ENCODE measurements around the gene HIRIP3. TPM values are rescaled to one million over a fixed set of nuclear protein-coding genes. Genes with fewer than 3 reads are reported as not detected.
A peak's percentile ranks its signal among the peaks of the same experiment; 100 is the strongest.

Gene HIRIP3
- total RNA-seq, 1 donor from 2014 or later = 12.7 TPM

DNA sequence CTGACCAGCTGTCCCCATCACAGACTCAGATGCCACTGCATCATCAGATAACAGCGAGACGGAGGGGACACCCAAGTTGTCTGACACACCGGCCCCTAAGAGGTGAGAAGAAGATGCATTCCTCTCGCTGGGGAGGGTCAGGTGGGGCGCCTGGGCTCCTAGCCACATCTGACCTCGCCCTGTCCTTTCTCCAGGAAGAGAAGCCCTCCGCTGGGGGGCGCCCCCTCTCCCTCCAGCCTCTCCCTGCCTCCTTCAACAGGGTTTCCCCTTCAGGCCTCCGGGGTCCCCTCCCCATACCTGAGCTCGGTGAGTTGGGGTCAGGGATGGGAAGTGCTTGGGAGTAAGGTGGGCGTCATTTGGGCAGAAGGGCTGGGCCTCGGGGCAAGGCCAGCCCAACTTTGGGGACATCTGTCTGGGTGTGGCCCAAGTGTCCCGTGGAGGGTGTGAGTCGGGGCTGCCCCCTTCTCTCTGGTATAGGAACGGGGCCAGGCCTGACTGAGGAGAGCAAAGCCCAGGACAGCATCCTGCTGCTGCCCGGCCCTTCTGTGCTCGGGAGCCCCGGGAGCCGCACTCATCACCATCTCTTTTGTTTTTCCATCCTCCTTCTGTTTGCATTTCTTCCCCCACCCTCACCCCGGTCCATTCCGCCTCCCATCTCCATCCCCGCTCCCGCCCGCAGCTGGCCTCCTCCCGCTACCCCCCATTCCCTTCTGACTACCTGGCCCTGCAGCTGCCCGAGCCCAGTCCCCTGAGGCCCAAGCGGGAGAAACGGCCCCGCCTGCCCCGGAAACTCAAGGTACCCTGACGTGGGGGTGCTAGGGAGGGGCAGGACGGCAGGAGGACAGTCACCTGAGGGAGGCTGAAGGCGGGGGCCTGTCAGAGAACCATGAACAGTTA is 5.6 kb upstream of the HIRIP3 start:
- DNase-seq (ENCODE audit: low read depth) = no peak

DNA sequence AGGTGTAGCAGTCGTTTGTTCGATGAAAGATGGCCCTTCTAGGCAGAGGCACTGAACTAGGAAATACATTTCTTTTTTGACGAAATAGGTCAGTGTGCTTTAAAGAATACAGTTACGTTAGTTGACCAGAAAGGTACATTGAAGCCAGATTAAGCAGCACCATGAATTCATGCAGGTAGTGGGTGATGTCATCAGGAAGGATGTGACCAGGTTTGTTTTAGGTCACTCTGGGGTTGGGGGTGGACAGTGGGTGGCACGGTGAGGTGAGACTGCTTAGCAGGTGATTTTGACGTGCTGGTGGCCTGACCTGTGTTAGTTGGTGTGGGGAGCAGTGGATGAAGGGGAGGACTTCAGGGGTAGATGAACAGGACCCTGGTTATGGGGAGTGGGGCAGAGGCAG is 4.2 kb upstream of the HIRIP3 start:
- no peak for DNase-seq (ENCODE audit: low read depth)

DNA sequence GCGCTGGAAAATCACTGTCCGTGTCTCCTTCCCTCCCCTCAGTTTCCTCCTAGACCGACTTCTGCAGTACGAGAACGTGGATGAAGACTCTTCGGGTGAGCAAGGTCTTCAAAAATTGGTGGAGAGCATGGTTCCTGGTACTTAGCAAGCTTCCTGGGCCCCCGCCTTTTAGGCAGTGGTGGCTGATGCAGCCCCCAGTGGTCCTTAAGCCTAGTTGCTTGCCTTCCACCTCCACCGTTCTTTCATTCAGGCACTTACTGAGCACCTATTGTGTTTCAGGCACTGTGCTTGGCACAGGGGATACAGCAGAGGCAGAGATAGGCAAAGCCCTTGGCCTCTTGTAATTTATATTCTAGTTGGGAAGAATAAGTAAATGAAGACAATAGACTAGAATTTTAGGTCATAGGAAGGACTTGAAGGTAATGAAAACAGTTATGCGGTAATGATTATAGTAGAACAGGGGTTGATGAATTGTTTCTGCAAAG is 1.4 kb upstream of the HIRIP3 start:
- no peak for DNase-seq (ENCODE audit: low read depth)

DNA sequence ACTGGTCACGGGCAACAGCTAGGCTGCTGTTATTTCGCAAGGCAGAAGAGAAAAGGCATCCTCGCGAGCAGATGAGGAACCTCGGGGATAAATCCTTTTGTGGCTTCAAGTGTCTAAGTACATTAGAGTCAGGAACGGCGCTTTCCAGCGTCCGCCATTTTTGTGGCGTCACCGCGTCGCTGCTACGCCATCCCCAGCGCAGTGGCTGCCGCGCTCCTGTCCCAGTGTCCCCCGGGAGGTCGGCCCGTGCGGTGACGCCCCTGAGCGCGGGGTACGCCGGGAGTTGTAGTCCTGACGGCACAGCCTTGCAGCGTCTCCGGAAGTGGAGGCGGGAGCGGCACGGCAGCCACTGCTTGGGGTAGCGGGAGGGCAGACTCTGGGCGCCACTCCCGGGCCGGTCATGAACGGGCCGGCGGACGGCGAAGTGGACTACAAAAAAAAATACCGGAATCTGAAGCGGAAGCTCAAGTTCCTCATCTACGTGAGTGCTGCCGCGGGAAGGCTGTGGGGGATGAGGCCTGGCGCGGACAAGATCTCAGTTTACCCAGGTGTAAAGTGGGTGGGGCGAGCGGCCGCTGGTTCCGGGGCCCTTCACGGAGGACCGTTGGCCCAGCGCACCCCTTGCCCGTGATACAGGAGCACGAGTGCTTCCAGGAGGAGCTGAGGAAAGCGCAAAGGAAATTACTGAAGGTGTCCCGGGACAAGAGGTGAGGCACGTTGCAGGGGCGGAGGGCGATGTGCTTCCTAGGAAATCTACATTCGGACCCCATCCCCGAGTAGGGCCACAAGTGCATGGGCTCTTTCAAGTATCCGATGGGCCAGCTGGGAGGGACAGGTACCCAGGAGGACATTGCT is 721 bp upstream of the HIRIP3 start, which contains the start of gene INO80E:
Gene INO80E, plus strand, starts transcription at position 331 of the 855 bp plus-strand sequence. Its CDS starts 70 bp downstream, at position 401.
- DNase-seq (ENCODE audit: low read depth) = peak; percentile 97

DNA sequence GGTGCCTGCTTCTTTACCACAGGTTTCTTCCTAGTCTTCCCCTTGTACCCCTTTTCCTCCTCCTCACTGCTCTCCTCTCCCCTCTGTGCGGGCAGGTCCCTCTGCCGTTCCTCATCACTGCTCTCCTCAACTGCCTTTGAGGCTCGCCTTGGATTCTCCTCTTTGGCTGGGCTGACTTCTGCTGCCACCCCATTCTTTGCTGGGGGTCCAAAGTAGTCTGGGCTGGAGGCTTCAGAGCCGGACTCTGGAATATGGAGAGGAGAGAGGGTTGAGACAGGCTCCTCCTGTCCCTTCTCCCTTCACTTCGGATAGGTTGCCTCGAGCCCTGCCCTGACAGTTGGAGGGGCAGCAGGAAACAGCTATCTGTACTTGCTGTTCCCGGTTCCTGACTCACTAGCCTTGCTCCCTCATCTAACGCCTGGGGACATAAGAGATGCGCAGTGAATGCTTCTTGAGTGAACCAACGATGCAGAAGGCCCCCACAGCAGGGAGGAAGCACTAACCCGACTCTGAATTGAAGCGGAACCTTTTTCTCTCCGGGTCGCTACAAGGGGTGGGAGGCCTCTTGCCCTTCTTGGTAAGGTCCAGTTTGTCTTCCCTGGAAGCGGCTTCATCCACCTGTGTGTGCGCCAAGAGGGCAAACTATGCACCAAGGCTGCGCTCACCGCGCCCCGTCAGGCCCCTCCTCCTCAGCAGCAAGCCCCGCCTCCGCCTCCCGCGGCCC is 655 bp downstream of the HIRIP3 start:
- no peak for DNase-seq (ENCODE audit: low read depth)

DNA sequence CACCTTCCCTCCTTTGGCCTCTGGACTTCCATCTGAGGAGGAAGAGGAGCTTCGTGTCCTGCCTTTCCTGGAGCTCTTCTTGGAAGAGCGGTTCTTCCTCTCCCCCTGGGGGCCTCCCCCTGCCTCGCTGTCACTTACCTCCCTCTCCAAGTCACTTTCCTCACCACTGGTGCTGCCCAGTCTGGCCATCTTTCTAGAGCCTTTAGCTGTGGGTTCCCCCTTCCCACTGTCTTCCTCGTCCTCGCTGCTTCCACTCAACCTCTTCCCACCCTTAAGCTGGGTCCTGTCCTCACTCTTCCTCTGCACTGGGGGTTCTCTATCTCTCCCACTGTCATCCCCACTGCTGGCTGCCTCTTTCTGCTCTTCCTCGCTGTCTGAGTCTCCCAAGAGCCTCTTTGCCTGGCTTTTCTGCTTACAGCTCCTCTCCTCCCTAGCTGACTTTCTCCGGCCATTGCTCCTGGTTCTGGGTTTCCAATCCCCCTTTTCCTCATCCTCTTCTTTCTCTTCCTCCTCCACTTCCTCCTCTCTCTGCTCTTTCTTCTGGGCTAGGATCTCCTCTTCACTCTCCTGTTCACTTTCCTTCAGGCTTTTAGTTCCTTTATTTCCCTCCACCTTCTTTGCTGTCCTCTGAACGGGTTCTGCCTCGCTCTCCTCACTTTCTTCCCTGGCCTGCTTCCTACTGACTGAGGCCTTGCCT is 1.4 kb downstream of the HIRIP3 start:
- no peak for DNase-seq (ENCODE audit: low read depth)

DNA sequence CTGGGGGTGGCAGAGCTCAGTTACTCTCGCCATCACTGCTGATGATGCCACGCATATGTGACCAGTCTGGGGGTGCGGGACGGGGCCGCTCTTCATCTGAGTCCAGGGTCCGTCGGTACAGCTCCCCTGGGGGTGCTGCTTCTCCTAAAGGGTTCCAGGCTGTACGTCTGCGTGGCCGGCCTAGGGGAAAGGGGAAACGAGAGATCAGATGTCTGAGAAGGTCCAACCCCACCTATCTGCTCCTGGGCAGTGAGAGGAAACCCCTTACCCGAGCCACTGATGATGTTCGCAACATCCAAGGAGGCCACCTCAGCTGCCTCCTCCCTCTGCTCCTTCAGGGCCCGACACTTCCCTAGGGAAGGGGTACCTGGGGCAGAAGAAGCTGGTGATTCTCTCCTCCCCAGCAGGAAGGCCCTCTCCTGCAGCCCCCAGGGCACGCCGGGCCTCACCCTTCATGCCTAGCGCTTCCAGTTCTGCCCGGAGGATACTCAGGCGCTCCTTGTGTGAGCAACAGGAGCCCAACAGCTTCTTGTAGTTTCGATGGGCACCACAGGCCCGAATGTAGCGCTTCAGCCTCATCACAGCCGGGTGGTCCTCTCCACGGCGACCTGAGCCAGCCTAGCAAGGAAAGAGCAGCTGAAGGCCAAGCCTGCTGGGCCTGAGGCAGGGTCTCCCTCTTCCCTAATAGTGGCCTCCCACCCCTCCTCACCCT is 2.1 kb downstream of the HIRIP3 start:
- DNase-seq (ENCODE audit: low read depth) = no peak

DNA sequence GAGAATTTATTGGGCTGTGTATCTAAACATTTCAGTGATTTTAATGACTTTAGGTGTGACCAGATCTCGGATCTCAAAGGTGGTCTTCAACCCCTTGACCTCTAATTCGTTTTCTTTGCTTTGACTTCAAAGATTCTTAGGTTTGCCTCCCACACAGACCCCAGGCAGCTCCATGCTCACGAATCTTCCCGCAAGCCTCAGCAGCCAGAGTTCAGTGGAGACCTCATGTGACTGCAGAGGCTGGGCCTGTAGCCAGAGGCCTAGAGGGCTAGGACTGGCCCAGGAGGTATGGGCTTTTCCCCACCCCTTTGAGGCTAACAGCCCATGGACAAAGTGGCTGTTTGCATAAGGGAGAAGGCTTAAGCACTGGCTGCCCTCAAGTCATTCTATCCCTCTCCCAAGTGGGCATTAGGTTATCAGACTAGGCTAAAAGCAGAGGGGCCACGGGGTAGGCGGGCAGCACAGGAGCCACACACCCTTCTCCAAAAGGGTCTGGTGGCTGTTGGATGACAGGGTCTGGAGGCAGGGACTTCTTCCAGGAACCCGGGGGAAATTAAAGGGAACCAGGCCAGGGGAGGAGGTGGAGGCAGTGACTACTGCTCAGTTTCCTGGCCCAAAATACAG is 3.0 kb downstream of the HIRIP3 start:
- DNase-seq (ENCODE audit: low read depth) = no peak

DNA sequence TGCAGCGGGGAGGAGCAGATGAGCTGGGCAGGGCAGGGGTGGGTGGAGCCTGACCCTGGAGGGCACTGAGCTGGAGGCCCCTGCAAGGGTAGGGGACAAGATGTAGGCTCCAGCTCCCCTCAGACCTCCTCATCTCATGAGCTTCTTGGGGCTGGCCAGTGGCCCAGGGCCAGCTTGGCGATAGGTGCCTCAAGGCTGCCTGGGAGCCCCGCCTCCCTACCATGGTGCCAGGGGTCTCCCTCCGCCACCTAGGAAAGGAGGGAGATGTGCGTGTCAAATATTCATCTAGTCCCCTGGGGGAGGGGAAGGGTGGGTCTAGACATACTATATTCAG is 3.9 kb downstream of the HIRIP3 start:
- DNase-seq (ENCODE audit: low read depth) = no peak

DNA sequence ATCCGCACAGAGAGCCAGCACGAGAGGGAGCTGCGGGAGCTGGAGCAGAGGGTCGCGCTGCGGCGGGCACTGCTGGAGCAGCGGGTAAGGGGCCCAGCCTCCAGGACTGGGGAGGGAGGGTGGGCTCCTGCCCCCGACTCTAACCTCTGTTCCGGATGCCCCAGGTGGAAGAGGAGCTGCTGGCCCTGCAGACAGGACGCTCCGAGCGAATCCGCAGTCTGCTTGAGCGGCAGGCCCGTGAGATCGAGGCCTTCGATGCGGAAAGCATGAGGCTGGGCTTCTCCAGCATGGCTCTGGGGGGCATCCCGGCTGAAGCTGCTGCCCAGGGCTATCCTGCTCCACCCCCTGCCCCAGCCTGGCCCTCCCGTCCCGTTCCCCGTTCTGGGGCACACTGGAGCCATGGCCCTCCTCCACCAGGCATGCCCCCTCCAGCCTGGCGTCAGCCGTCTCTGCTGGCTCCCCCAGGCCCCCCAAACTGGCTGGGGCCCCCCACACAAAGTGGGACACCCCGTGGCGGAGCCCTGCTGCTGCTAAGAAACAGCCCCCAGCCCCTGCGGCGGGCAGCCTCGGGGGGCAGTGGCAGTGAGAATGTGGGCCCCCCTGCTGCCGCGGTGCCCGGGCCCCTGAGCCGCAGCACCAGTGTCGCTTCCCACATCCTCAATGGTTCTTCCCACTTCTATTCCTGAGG is 4.4 kb downstream of the HIRIP3 start:
- no peak for DNase-seq (ENCODE audit: low read depth)

DNA sequence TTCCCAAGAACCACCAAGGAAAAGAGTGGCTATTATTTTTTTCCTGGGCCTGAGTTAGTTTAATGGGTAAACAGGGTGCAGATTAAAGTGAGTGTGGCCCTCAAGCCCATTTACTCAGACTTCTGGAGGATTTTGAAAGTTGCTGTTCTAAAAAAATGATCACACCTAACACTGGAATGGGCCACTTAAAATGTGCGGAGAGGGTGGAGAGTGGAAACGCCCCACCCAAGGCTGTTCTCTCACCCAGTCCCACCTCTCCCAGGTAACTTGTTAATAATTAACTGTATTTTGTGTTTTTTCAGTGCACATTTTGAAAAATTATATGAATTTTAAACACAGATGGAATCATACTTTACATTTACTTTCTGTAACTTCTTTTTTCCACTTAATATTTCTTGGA is 5.4 kb downstream of the HIRIP3 start:
- no peak for DNase-seq (ENCODE audit: low read depth)

DNA sequence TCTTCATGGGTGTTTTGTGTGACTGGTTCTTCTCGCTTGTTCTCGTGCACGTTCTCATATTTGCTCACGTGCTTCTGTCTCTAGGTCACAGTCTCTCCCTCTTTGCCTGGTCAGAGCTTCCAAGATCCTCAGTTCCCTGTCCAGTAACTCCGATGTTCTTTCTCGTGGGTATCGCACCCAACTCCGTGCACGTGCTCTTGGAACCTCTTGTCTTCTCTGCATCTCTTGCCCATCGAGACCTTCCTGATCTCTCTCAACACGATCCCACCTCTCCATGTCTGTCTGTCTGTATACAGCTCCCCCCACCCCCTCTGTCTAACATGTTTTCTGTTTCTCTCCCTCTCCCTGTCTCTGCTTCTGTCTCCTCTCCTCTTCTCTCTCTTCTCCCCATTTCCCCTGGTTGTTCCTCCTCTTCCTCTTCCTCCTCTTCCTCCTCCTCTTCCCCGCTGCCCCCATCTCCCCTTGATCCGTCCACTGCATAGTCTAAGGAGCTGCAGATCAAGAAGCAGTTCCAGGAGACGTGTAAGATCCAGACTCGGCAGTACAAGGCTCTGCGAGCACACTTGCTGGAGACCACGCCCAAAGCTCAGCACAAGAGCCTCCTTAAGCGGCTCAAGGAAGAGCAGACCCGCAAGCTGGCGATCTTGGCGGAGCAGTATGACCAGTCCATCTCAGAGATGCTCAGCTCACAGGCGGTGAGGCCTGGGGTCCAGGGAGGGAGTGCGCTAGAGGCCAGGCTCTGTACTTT is 6.1 kb downstream of the HIRIP3 start:
- no peak for DNase-seq (ENCODE audit: low read depth)

DNA sequence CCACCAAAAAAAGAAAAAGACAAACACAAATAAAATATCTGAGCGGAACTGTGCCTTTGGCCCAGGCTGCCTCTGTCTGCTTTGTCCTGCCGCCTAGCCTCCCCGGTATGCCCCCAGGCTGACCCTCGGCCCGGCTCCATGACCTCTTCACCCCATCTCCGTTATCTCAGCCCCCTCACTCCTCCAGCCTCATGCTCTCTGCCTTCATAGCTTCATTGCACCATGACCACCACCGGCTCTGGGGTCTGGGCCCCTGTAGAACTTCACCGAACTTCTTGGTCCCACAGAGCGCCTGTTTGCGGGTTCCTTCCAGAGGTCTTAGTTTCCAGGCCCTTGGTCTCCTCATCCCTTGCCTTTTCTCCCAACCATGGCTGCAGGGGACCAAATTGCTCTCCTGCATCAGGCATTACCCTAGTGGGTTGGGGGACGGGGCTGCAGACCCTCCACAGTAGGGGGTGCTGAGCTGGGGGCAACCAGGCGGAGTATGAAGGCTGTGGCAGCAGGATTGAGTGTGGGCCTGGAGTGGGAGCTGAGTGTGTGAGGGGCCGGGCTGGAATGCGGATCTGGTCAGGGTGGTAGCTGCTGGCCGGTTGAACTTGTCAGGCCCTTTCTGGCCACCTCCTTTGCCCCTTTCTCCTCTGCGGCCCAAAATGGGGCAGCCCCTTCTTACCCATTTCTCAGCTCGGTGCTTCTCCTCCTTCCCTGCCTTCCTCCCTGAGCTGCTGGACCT is 6.9 kb downstream of the HIRIP3 start:
- no peak for DNase-seq (ENCODE audit: low read depth)

DNA sequence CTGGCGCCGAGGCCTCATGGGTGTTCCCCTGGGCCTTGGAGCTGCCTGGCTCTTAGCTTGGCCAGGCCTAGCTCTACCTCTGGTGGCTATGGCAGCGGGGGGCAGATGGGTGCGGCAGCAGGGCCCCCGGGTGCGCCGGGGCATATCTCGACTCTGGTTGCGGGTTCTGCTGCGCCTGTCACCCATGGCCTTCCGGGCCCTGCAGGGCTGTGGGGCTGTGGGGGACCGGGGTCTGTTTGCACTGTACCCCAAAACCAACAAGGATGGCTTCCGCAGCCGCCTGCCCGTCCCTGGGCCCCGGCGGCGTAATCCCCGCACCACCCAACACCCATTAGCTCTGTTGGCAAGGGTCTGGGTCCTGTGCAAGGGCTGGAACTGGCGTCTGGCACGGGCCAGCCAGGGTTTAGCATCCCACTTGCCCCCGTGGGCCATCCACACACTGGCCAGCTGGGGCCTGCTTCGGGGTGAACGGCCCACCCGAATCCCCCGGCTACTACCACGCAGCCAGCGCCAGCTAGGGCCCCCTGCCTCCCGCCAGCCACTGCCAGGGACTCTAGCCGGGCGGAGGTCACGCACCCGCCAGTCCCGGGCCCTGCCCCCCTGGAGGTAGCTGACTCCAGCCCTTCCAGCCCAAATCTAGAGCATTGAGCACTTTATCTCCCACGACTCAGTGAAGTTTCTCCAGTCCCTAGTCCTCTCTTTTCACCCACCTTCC is 7.9 kb downstream of the HIRIP3 start:
- DNase-seq (ENCODE audit: low read depth) = no peak

DNA sequence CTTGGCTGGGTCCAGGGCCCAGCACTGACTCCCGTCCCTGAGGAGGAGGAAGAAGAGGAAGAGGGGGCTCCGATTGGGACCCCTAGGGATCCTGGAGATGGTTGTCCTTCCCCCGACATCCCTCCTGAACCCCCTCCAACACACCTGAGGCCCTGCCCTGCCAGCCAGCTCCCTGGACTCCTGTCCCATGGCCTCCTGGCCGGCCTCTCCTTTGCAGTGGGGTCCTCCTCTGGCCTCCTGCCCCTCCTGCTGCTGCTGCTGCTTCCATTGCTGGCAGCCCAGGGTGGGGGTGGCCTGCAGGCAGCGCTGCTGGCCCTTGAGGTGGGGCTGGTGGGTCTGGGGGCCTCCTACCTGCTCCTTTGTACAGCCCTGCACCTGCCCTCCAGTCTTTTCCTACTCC is 8.5 kb downstream of the HIRIP3 start:
- no peak for DNase-seq (ENCODE audit: low read depth)

DNA sequence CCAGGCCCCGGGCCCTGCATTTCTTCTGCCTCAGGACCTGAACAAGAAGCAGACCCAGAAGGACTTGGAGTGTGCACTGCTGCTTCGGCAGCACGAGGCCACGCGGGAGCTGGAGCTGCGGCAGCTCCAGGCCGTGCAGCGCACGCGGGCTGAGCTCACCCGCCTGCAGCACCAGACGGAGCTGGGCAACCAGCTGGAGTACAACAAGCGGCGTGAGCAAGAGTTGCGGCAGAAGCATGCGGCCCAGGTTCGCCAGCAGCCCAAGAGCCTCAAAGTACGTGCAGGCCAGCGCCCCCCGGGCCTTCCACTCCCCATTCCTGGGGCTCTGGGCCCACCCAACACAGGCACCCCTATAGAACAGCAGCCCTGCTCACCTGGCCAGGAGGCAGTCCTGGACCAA is 9.2 kb downstream of the HIRIP3 start:
- no peak for DNase-seq (ENCODE audit: low read depth)

DNA sequence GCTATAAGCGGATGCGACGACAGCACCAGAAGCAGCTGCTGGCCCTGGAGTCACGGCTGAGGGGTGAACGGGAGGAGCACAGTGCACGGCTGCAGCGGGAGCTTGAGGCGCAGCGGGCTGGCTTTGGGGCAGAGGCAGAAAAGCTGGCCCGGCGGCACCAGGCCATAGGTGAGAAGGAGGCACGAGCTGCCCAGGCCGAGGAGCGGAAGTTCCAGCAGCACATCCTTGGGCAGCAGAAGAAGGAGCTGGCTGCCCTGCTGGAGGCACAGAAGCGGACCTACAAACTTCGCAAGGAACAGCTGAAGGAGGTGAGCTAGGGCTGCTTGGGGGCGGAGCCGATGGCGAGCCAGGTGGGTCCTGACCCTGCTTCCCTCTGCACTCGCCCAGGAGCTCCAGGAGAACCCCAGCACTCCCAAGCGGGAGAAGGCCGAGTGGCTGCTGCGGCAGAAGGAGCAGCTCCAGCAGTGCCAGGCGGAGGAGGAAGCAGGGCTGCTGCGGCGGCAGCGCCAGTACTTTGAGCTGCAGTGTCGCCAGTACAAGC is 10.1 kb downstream of the HIRIP3 start:
- DNase-seq (ENCODE audit: low read depth) = no peak

Data from myocyte (in vitro differentiated cells).